Cardiac muscle cell (in vitro differentiated cells and primary cell): ENCODE results near the gene TRIOBP. TPM values are rescaled to one million over a fixed set of nuclear protein-coding genes. Genes with fewer than 3 reads are reported as not detected.

Experiments used
- DNase-seq, 2 donors: peaks; one replicate each; pipeline versions ENCODE4 v3.0.0 to v3.0.0-alpha.2; 2010 to 2017; ENCODE audit warnings: low read depth in 1 of 2, low spot score in 1 of 2
- H3K27ac ChIP-seq: fragments of 200-600 bp; sonication (generic); 2 replicates; pipeline ENCODE4 v1.5.1; 2016
- H3K27me3 ChIP-seq: fragments of 200-600 bp; sonication (generic); 2 replicates; pipeline ENCODE4 v1.6.0; 2016; ENCODE audit warnings: control low read depth
- H3K36me3 ChIP-seq: fragments of 200-600 bp; sonication (generic); 2 replicates; pipeline ENCODE4 v1.5.1; 2016; ENCODE audit warnings: control low read depth
- H3K4me1 ChIP-seq: fragments of 200-600 bp; sonication (generic); 2 replicates; pipeline ENCODE4 v1.8.1; 2017; ENCODE audit warnings: low read depth, mild to moderate bottlenecking, mixed run types
- H3K4me3 ChIP-seq: fragments of 200-600 bp; sonication (generic); 2 replicates; pipeline ENCODE4 v1.5.1; 2016; ENCODE audit warnings: mild to moderate bottlenecking
- H3K9me3 ChIP-seq: fragments of 200-600 bp; sonication (generic); 2 replicates; pipeline ENCODE4 v1.5.1; 2017; ENCODE audit warnings: low read depth, mild to moderate bottlenecking, control low read depth
- CTCF ChIP-seq: IDR thresholded peaks from 2 replicates; pipeline ENCODE4 v1.5.1; 2012; ENCODE audit warnings: low read depth, mild to moderate bottlenecking, low read length
- polyA plus RNA-seq: library from polyadenylated mRNA; unstranded; fragments of >200 nt; fragmentation: Nextera tagmentation; extraction: Ambion mirVana; gene quantifications from 2 replicates; pipeline ENCODE4 v1.2.1, GENCODE V29; 2016
- total RNA-seq: library from RNA; depleted of rRNA; stranded (reverse); fragments of >200 nt; gene quantifications from 2 replicates; pipeline ENCODE4 v1.2.3, GENCODE V29; 2016

TRIOBP gene
- total and polyA plus RNA-seq, 2 experiments from 2014 or later, result 150 to 202 TPM

- TF ChIP-seq CTCF, result no peak
- Histone ChIP-seq H3K4me1 (peaks cover 3% of the 10 kb centered on the region), H3K4me3 (no peak overlapping the region), H3K36me3 (peaks cover 10% of the 10 kb centered on the region), H3K27ac (no peak overlapping the region), H3K27me3 (peaks cover 28% of the 10 kb centered on the region), H3K9me3 (no peaks in the 10 kb centered on the region)
- DNase-seq, result no peak
Observed at GRCh38 chr22:37819105-37819433, 122.2 kb downstream of the TRIOBP start.

GRCh38 chr22:37820350-37820749 lies 123.5 kb downstream of the TRIOBP start:
- TF ChIP-seq CTCF, result no peak
- no peak for DNase-seq
- H3K9me3 ChIP-seq, result no peaks in the 10 kb centered on the region
- peaks cover 41% of the 10 kb centered on the region for H3K27me3 ChIP-seq
- H3K36me3 ChIP-seq, result no peaks in the 10 kb centered on the region
- H3K4me3 ChIP-seq, result no peak overlapping the region
- no peak overlapping the region for H3K27ac ChIP-seq
- H3K4me1 ChIP-seq, result peaks cover 3% of the 10 kb centered on the region

- Histone ChIP-seq H3K36me3 (no peaks in the 10 kb centered on the region), H3K27me3 (peaks cover 46% of the 10 kb centered on the region), H3K9me3 (no peaks in the 10 kb centered on the region), H3K27ac (no peak overlapping the region), H3K4me3 (no peak overlapping the region), H3K4me1 (peaks cover 3% of the 10 kb centered on the region)
- no peak for DNase-seq
- no peak for TF ChIP-seq CTCF
Observed at GRCh38 chr22:37822079-37822833, 125.4 kb downstream of the TRIOBP start.

GRCh38 chr22:37823134-37823985 lies 126.5 kb downstream of the TRIOBP start, which contains the start of gene GALR3:
TSS of gene GALR3 (plus strand) at chr22:37823382. CDS start at chr22:37823407, 25 bp downstream.
- peaks cover 46% of the 10 kb centered on the region for H3K27me3 ChIP-seq
- no peak within 1 kb of the TSS for H3K27ac ChIP-seq
- no peak within 1 kb of the TSS for H3K4me3 ChIP-seq
- H3K36me3 ChIP-seq, result no peaks in the 10 kb centered on the region
- H3K9me3 ChIP-seq, result no peaks in the 10 kb centered on the region
- no peak for DNase-seq
- no peak for TF ChIP-seq CTCF
- H3K4me1 ChIP-seq, result peaks cover 3% of the 10 kb centered on the region

- no peaks in the 10 kb centered on the region for H3K36me3 ChIP-seq
- H3K4me3 ChIP-seq, result peak overlapping the region; percentile 25
- H3K27ac ChIP-seq, result no peak overlapping the region
- no peaks in the 10 kb centered on the region for H3K4me1 ChIP-seq
- peak in 1 of 2 donors; percentile 40 for DNase-seq
- H3K27me3 ChIP-seq, result peaks cover 45% of the 10 kb centered on the region
- no peak for TF ChIP-seq CTCF
- H3K9me3 ChIP-seq, result no peaks in the 10 kb centered on the region
Observed at GRCh38 chr22:37824674-37825641, 128.1 kb downstream of the TRIOBP start.
